ENCODE results near the gene USP3. TPM values are rescaled to one million over a fixed set of nuclear protein-coding genes. Genes with fewer than 3 reads are reported as not detected.
"Not testable (repeated sequence)": the region's sequence is repeated elsewhere in the genome, so short reads cannot be mapped to it uniquely, and the experiment has no call there.

USP3 gene
- total and polyA plus RNA-seq, 9 donors: 21.1 to 76.0 (median 60.1) TPM

- intact Hi-C loops (cut with DNase I): no loop called here
- H3K9me3 ChIP-seq: no peaks in the 10 kb centered on the region
- H3K36me3 ChIP-seq: no peaks in the 10 kb centered on the region
- DNase-seq: no peak
- WGBS, 3 donors: 42 to 57% (median 57%) methylated on average over 6 of the region's 6 CpGs
- H3K27ac ChIP-seq: no peak overlapping the region
- peaks cover 6% of the 10 kb centered on the region for H3K4me1 ChIP-seq (ENCODE audit: insufficient read depth)
- H3K4me3 ChIP-seq: no peak overlapping the region
- TF ChIP-seq, protein P1, sequence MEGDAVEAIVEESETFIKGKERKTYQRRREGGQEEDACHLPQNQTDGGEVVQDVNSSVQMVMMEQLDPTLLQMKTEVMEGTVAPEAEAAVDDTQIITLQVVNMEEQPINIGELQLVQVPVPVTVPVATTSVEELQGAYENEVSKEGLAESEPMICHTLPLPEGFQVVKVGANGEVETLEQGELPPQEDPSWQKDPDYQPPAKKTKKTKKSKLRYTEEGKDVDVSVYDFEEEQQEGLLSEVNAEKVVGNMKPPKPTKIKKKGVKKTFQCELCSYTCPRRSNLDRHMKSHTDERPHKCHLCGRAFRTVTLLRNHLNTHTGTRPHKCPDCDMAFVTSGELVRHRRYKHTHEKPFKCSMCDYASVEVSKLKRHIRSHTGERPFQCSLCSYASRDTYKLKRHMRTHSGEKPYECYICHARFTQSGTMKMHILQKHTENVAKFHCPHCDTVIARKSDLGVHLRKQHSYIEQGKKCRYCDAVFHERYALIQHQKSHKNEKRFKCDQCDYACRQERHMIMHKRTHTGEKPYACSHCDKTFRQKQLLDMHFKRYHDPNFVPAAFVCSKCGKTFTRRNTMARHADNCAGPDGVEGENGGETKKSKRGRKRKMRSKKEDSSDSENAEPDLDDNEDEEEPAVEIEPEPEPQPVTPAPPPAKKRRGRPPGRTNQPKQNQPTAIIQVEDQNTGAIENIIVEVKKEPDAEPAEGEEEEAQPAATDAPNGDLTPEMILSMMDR (IDR thresholded peaks at IDR 0.05): no peak
- TF ChIP-seq EP300 (IDR thresholded peaks at IDR 0.05) (no peak), POLR2A (IDR thresholded peaks at IDR 0.05) (no peak)
- H3K27me3 ChIP-seq: no peaks in the 10 kb centered on the region
These were observed 20.6 kb upstream of the USP3 start for GRCh38 chr15:63483521-63484371.

GRCh38 chr15:63484433-63485186 is 19.8 kb upstream of the USP3 start:
- H3K36me3 ChIP-seq: no peaks in the 10 kb centered on the region
- no peak overlapping the region for H3K4me3 ChIP-seq
- DNase-seq: no peak
- no peaks in the 10 kb centered on the region for H3K27me3 ChIP-seq
- H3K27ac ChIP-seq: no peak overlapping the region
- TF ChIP-seq POLR2A (IDR thresholded peaks at IDR 0.05): no peak
- TF ChIP-seq EP300 (IDR thresholded peaks at IDR 0.05): no peak
- TF ChIP-seq, protein P1 (IDR thresholded peaks at IDR 0.05): no peak
- H3K9me3 ChIP-seq: no peaks in the 10 kb centered on the region
- peaks cover 2% of the 10 kb centered on the region for H3K4me1 ChIP-seq (ENCODE audit: insufficient read depth)
- WGBS, 3 donors: 77 to 86% (median 84%) methylated on average over 6 of the region's 6 CpGs
- intact Hi-C loops (cut with DNase I): no loop called here

- no peaks in the 10 kb centered on the region for H3K27me3 ChIP-seq
- H3K4me3 ChIP-seq: no peak overlapping the region
- WGBS, 3 donors: 23 to 27% (median 26%) methylated on average over 16 of the region's 16 CpGs
- H3K27ac ChIP-seq: no peak overlapping the region
- TF ChIP-seq EP300 (IDR thresholded peaks at IDR 0.05): no peak
- TF ChIP-seq, protein P1 (IDR thresholded peaks at IDR 0.05): peak; percentile 74 to 81 (median 78)
- TF ChIP-seq POLR2A (IDR thresholded peaks at IDR 0.05): peak; percentile 22
- peak; percentile 79 to 90 (median 88) for DNase-seq
- no peaks in the 10 kb centered on the region for H3K9me3 ChIP-seq
- no peaks in the 10 kb centered on the region for H3K36me3 ChIP-seq
- H3K4me1 ChIP-seq (ENCODE audit: insufficient read depth): peaks cover 4% of the 10 kb centered on the region
- intact Hi-C loops (cut with DNase I): no loop called here
These were observed 17.2 kb upstream of the USP3 start for GRCh38 chr15:63487076-63487757.

DNA sequence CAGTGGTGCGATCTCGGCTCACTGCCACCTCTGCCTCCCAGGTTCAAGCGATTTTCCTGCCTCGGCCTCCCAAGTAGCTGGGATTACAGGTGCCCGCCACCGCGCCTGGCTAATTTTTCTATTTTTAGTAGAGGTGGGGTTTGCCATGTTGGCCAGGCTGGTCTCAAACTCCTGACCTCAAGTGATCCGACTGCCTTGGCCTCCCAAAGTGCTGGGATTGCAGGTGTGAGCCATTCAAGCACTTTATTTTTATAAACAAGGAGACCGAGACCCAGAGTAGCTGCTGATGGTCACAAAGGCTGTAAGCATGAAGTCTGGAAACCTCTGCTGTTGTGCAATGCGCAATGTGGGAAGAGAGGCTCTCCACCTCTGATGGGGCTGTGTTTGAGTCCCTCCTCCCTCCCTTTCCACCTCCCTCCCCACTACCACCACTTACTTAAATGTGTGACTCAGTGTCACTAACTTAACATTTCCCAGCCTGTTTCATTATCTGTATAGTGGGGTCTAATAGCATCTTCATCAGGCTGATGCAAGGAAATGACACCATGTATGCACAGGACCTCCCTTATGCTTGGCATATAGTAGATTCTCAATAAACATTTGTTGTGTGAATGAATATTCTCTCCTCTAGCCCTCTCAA is 16.5 kb upstream of the USP3 start:
- H3K4me1 ChIP-seq (ENCODE audit: insufficient read depth); H3K27ac ChIP-seq; H3K36me3 ChIP-seq; H3K27me3 ChIP-seq; intact Hi-C loops (cut with DNase I); H3K4me3 ChIP-seq; H3K9me3 ChIP-seq; DNase-seq: not testable (repeated sequence)
- WGBS, 3 donors: 80 to 88% (median 82%) methylated on average over 10 of the region's 10 CpGs
